Measurements from ENCODE around the gene TRIM36.
A peak's percentile ranks its signal among the peaks of the same experiment; 100 is the strongest.

TRIM36 gene

DNA sequence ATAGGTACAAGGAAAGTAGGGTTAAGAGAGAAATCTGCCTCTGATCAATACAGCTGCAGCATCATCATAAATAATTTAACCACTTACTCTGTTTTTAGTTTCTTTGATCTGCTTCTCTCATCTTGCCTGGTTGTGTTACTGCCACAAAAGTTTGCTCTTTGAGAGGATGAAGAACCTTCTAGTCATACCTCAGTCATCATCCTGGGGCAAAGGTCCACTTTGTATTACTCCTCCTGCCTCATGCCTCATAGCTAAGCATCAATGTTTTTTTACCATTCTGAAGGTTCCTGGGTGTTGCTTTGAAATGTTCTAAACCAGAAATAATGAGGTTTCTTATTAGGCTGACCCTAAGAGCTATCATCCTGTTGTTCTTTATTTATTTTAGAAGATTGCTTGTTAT, 17.1 kb upstream of the TRIM36 start:
- no peaks in the 10 kb centered on the region for H3K9me3 Mint-ChIP-seq
- no peak overlapping the region for H3K4me3 Mint-ChIP-seq
- peaks cover 31% of the 10 kb centered on the region for H3K27me3 Mint-ChIP-seq (ENCODE audit: low read depth)
- no peaks in the 10 kb centered on the region for H3K4me1 Mint-ChIP-seq
- no peaks in the 10 kb centered on the region for H3K36me3 Mint-ChIP-seq (ENCODE audit: low read depth)
- TF ChIP-seq, protein P1, sequence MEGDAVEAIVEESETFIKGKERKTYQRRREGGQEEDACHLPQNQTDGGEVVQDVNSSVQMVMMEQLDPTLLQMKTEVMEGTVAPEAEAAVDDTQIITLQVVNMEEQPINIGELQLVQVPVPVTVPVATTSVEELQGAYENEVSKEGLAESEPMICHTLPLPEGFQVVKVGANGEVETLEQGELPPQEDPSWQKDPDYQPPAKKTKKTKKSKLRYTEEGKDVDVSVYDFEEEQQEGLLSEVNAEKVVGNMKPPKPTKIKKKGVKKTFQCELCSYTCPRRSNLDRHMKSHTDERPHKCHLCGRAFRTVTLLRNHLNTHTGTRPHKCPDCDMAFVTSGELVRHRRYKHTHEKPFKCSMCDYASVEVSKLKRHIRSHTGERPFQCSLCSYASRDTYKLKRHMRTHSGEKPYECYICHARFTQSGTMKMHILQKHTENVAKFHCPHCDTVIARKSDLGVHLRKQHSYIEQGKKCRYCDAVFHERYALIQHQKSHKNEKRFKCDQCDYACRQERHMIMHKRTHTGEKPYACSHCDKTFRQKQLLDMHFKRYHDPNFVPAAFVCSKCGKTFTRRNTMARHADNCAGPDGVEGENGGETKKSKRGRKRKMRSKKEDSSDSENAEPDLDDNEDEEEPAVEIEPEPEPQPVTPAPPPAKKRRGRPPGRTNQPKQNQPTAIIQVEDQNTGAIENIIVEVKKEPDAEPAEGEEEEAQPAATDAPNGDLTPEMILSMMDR (IDR thresholded peaks at IDR 0.05; ENCODE audit: unreplicated experiment in 3 of 3) = no peak
- H3K27ac Mint-ChIP-seq = no peak overlapping the region

GRCh38 chr5:115184770-115185169, 15.1 kb upstream of the TRIM36 start:
- Mint-ChIP-seq H3K27ac (no peak overlapping the region), H3K36me3 (ENCODE audit: low read depth) (no peaks in the 10 kb centered on the region), H3K27me3 (ENCODE audit: low read depth) (peaks cover 44% of the 10 kb centered on the region), H3K4me3 (no peak overlapping the region), H3K9me3 (no peaks in the 10 kb centered on the region), H3K4me1 (peaks cover 15% of the 10 kb centered on the region)
- TF ChIP-seq, protein P1 (IDR thresholded peaks at IDR 0.05; ENCODE audit: unreplicated experiment in 3 of 3) = no peak

DNA sequence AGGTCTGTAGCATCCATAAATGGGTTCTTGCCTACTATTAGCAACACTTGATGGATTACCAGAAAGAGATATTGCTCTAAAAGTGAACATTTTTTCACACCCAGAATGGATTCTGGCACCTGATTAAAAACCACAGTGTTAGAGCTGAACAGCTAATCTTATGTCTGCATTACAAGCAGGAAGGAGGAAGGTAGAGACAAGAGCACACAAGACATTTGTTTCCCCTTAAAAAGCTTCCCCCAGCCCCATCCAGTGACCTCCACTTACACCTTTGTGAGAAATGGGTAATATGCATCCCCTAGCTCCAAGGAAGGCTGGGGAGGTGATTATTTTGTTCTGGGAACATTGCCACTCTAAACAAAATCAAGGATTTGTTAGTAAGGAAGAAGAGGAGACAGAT, 12.0 kb upstream of the TRIM36 start:
- Mint-ChIP-seq H3K4me3 (peak overlapping the region in 2 of 3 experiments; percentile 69 to 89), H3K36me3 (ENCODE audit: low read depth) (no peaks in the 10 kb centered on the region), H3K4me1 (peaks cover 16% of the 10 kb centered on the region), H3K27ac (no peak overlapping the region), H3K9me3 (no peaks in the 10 kb centered on the region), H3K27me3 (ENCODE audit: low read depth) (peaks cover 74% of the 10 kb centered on the region)
- TF ChIP-seq, protein P1 (IDR thresholded peaks at IDR 0.05; ENCODE audit: unreplicated experiment in 3 of 3) = no peak

DNA sequence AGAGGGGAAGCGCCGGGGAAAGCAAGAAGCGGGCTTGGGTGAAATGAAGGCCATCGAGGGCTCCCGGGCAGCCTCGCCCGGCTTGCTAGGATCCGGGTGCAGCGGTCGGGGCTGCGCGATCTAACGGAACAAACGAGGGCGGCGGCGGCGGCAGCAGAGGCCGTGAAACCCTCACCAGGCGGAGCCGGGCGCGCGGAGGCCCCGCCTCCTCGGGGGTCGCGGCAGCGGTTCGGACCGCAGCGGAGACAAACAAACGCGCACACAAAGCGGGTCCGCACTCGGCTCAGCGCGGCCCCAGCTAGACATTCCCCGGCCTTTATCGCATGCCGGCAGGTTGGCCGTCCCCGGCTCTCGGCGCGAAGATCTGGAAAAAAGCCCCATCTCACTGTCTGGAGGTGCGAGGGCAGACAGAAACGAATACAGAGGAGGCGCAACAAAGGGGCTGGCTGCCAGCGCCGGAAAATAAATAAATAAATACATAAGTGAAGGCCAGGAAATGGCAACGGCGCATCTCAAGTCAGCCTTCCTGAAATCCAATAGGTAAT, 10.5 kb upstream of the TRIM36 start:
- Mint-ChIP-seq H3K9me3 (no peaks in the 10 kb centered on the region), H3K27me3 (ENCODE audit: low read depth) (peaks cover 88% of the 10 kb centered on the region), H3K27ac (peak overlapping the region in 1 of 3 experiments; percentile 44), H3K4me1 (peaks cover 16% of the 10 kb centered on the region), H3K36me3 (ENCODE audit: low read depth) (no peaks in the 10 kb centered on the region), H3K4me3 (peak overlapping the region; percentile 89 to 97 (median 91))
- TF ChIP-seq, protein P1 (IDR thresholded peaks at IDR 0.05; ENCODE audit: unreplicated experiment in 3 of 3) = no peak

DNA sequence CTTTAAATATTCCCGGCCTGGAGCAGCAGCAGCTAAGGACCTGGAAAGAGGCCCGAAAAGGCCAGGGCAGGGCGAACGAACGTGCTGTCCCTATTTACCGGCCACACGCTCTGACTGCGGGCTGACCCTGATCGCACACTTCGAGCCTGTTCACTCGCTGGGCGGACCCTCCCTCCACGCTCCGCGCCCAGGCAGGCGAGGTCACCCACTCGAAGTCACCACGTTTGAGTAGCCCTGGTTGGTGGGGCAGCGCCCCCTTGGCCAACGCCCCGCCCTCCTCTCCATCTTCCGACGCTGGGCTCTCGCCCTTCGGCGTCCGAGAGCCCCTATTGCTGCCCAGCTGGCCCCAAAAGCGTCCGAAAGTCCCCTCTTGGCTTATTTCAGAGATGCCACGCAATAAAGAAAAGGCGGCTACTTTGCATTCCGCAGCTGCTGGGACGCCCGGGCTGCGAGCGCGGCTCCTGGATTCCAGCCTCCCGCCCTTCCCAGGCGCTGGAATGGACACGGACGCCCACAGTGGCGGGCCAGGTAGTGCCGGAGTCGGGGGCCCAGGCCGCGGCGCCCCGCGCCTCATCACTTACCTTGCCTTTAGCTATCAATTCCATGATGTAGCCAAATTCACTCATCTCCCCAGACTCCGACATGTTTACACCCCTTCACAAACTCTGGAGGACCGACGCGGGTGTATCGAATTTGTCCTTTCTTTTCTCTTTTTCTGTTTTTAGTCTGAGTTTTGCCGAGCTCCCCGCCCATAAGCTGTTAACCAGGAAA, 9.9 kb upstream of the TRIM36 start:
- H3K27me3 Mint-ChIP-seq (ENCODE audit: low read depth) = peaks cover 90% of the 10 kb centered on the region
- H3K27ac Mint-ChIP-seq = peak overlapping the region in 1 of 3 experiments; percentile 29
- peak overlapping the region; percentile 89 to 97 (median 91) for H3K4me3 Mint-ChIP-seq
- TF ChIP-seq, protein P1 (IDR thresholded peaks at IDR 0.05; ENCODE audit: unreplicated experiment in 3 of 3) = no peak
- H3K9me3 Mint-ChIP-seq = no peaks in the 10 kb centered on the region
- H3K36me3 Mint-ChIP-seq (ENCODE audit: low read depth) = no peaks in the 10 kb centered on the region
- H3K4me1 Mint-ChIP-seq = peaks cover 16% of the 10 kb centered on the region

DNA sequence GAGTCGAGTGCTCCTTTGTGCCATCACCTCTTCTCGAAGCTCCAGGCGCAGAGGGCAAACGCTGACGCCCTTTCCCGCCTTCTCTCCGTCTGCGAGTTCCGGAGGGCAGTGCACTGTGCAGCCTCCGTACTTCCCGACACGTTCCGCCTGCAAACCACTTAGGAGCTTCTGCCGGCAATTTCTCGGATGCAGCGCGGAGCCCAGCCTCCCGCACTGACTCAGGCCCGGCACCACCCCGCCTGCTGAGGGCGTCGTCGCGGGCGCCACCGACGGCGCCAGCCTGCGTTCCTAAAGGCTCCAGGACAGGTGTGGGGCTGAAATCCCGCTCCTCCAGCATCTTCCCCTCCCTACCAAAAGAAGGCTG, 9.3 kb upstream of the TRIM36 start:
- H3K27ac Mint-ChIP-seq = no peak overlapping the region
- H3K4me1 Mint-ChIP-seq = peaks cover 16% of the 10 kb centered on the region
- TF ChIP-seq, protein P1 (IDR thresholded peaks at IDR 0.05; ENCODE audit: unreplicated experiment in 3 of 3) = no peak
- no peaks in the 10 kb centered on the region for H3K36me3 Mint-ChIP-seq (ENCODE audit: low read depth)
- peaks cover 91% of the 10 kb centered on the region for H3K27me3 Mint-ChIP-seq (ENCODE audit: low read depth)
- peak overlapping the region; percentile 89 to 97 (median 91) for H3K4me3 Mint-ChIP-seq
- H3K9me3 Mint-ChIP-seq = no peaks in the 10 kb centered on the region
